Measurements from ENCODE around the gene KIDINS220. TPM values are rescaled to one million over a fixed set of nuclear protein-coding genes. Genes with fewer than 3 reads are reported as not detected.

Gene KIDINS220
- total RNA-seq, 1 experiment from 2014 or later = 29.3 TPM

GRCh38 chr2:8805278-8806210, 31.9 kb downstream of the KIDINS220 start:
- H2AK5ac ChIP-seq (ENCODE audit: insufficient read length, low read length) = no peak overlapping the region
- H3K56ac ChIP-seq (ENCODE audit: insufficient read length, low read depth, low read length) = no peak overlapping the region
- Mint-ChIP-seq H3K4me3 (no peak overlapping the region), H3K4me1 (no peaks in the 10 kb centered on the region), H3K9me3 (no peaks in the 10 kb centered on the region), H3K27ac (no peak overlapping the region; a peak in 1 of 7 replicates), H3K36me3 (ENCODE audit: insufficient read depth in 1 of 3, low read depth in 3 of 3) (peaks cover 4 to 32% (median 19%) of the 10 kb centered on the region in 3 experiments; a peak in 5 of 7 replicates), H3K27me3 (ENCODE audit: low read depth) (no peaks in the 10 kb centered on the region)
- no peaks in the 10 kb centered on the region for H3K27me3 ChIP-seq (ENCODE audit: insufficient read depth, low read length)
- no peak overlapping the region for H3T11ph ChIP-seq (ENCODE audit: low read length)
- H4K8ac ChIP-seq (replicated peaks; ENCODE audit: insufficient read length, low read depth, low read length) = no peak overlapping the region
- no peak overlapping the region for H2AFZ ChIP-seq (ENCODE audit: low read length)
- no peaks in the 10 kb centered on the region for H3K23me2 ChIP-seq (ENCODE audit: insufficient read length, low read depth, low read length, poor library complexity, severe bottlenecking)
- H3K18ac ChIP-seq (ENCODE audit: insufficient read length, low read depth, low read length) = no peak overlapping the region
- no peak overlapping the region for H4K91ac ChIP-seq (ENCODE audit: insufficient read length, low read depth, low read length)
- no peaks in the 10 kb centered on the region for H3K79me1 ChIP-seq (ENCODE audit: insufficient read depth, low read depth, low read length, poor library complexity, severe bottlenecking)
- H3K4ac ChIP-seq (ENCODE audit: low read depth, low read length) = no peak overlapping the region
- H3K23ac ChIP-seq (ENCODE audit: insufficient read length, low read depth, low read length) = no peak overlapping the region
- no peak overlapping the region for H2BK120ac ChIP-seq (ENCODE audit: low read depth, low read length, poor library complexity, severe bottlenecking)
- H4K20me1 ChIP-seq (ENCODE audit: control insufficient read depth, insufficient read depth, insufficient read length) = no peaks in the 10 kb centered on the region
- no peak overlapping the region for H3K27ac ChIP-seq (ENCODE audit: insufficient read length, low read depth, low read length)
- H2BK20ac ChIP-seq (ENCODE audit: low read depth, low read length, poor library complexity, severe bottlenecking) = no peak overlapping the region
- no peaks in the 10 kb centered on the region for H3K4me1 ChIP-seq (ENCODE audit: insufficient read depth, low read length)
- H2BK12ac ChIP-seq (ENCODE audit: insufficient read length, low read depth, low read length) = no peak overlapping the region
- no peak overlapping the region for H4K5ac ChIP-seq (ENCODE audit: insufficient read length, low read depth, low read length)
- H2BK15ac ChIP-seq (ENCODE audit: low read depth, low read length) = no peak overlapping the region
- DNase-seq = no peak
- no CpG with 5 or more reads among the region's 6 CpGs for WGBS (ENCODE audit: extremely low coverage, insufficient read length, low lambda C conversion rate)
- no peak overlapping the region for H3K9ac ChIP-seq (ENCODE audit: extremely low read depth, insufficient read length, low read length)
- H3K79me2 ChIP-seq (ENCODE audit: insufficient read depth, low read length) = no peaks in the 10 kb centered on the region
- H3K4me2 ChIP-seq (ENCODE audit: insufficient read depth, insufficient read length, low read length) = no peak overlapping the region
- no peak for TF ChIP-seq CTCF (conservative IDR thresholded peaks at IDR 0.05)
- H2BK5ac ChIP-seq (ENCODE audit: insufficient read length, low read length) = no peak overlapping the region
- H3K9me3 ChIP-seq (ENCODE audit: control insufficient read depth, low read depth, low read length) = no peaks in the 10 kb centered on the region
- no peak overlapping the region for H3K14ac ChIP-seq (ENCODE audit: insufficient read depth, low read length)
